A549 (cell line): ENCODE data around the gene ADSL. TPM values are rescaled to one million over a fixed set of nuclear protein-coding genes. Genes with fewer than 3 reads are reported as not detected.

ENCODE experiments used
- ATAC-seq, 2 experiments: fragments of 200-7000 bp in 1 of 2; fragments of >200 bp in 1 of 2; cut with Nextera tagmentation in 1 of 2; cut with Tn5 transposase in 1 of 2; 3 replicates each; pipeline versions ENCODE4 v1.8.0 to v1.9.1; 2018 to 2020; ENCODE audit warnings: mild to moderate bottlenecking in 1 of 2, moderate library complexity in 1 of 2
- CTCF ChIA-PET: fragments of 300-600 bp; sonication (Branson Sonifier 250); formaldehyde crosslinking; extraction: SDS; loops from one replicate; lab custom pipeline; 2021; ENCODE audit warnings: antibody characterized with exemption, inconsistent platforms; lab: Yijun Ruan, JAX
- POLR2A ChIA-PET: fragments of 350-600 bp; formaldehyde crosslinking; extraction: SDS; loops from one replicate; lab custom pipeline; 2021; ENCODE audit warnings: antibody characterized with exemption, inconsistent platforms; lab: Yijun Ruan, JAX
- DNase-seq, 2 experiments: peaks; one replicate each; pipeline versions ENCODE4 v3.0.0 to v3.0.0-alpha.2; 2011 to 2016; ENCODE audit warnings: low read depth in 1 of 2, low spot score in 1 of 2
- FAIRE-seq: peaks from 2 replicates; lab custom pipeline; 2011; peaks lifted over from hg19 to GRCh38; lab: Jason Lieb, UNC
- H3K27ac ChIP-seq, 2 experiments: fragments of >200 bp; sonication (Bioruptor Twin); formaldehyde crosslinking; 3 replicates each; pipeline ENCODE4 v1.5.1; 2016 to 2017
- H3K4me1 ChIP-seq: fragments of >200 bp; sonication (Bioruptor Twin); formaldehyde crosslinking; 3 replicates; pipeline ENCODE4 v1.6.1; 2016
- H3K4me2 ChIP-seq: fragments of >200 bp; sonication (Bioruptor Twin); formaldehyde crosslinking; 3 replicates; pipeline ENCODE4 v1.6.1; 2016
- H3K4me3 ChIP-seq: fragments of >200 bp; sonication (Bioruptor Twin); formaldehyde crosslinking; 3 replicates; pipeline ENCODE4 v1.5.1; 2016
- H3K9me3 ChIP-seq: fragments of >200 bp; sonication (Bioruptor Twin); formaldehyde crosslinking; 3 replicates; pipeline ENCODE4 v1.6.1; 2016
- BHLHE40 ChIP-seq: IDR thresholded peaks from 2 replicates; pipeline ENCODE4 v1.6.1; 2012; ENCODE audit warnings: low read depth, low read length, inconsistent platforms
- CBX2 ChIP-seq: fragments of 200-600 bp; sonication (generic); IDR thresholded peaks from 2 replicates; pipeline ENCODE4 v1.6.1; 2016; ENCODE audit warnings: low read depth, mild to moderate bottlenecking, borderline replicate concordance
- CBX8 ChIP-seq: fragments of 200-600 bp; sonication (generic); IDR thresholded peaks from 2 replicates; pipeline ENCODE4 v1.6.1; 2016
- CEBPB ChIP-seq, 2 experiments: fragments of >200 bp in 1 of 2; sonication (Bioruptor Twin) in 1 of 2; formaldehyde crosslinking in 1 of 2; IDR thresholded peaks; 2 replicates each; pipeline ENCODE4 v1.6.1; 2012 to 2016
- CHD2 ChIP-seq: fragments of 150-350 bp; IDR thresholded peaks from 2 replicates; pipeline ENCODE4 v1.6.1; 2014; ENCODE audit warnings: low read length; ENCODE audit not compliant: partially characterized antibody
- FOSB ChIP-seq: fragments of 250-450 bp; sonication (Bioruptor Pico); IDR thresholded peaks from 2 replicates; pipeline ENCODE4 v1.5.0; 2020; ENCODE audit warnings: mild to moderate bottlenecking, moderate library complexity
- FOSL2 ChIP-seq, 2 experiments: fragments of 450-650 bp in 1 of 2; fragments of >200 bp in 1 of 2; sonication (Bioruptor Twin) in 1 of 2; formaldehyde crosslinking; IDR thresholded peaks; 2 replicates each; pipeline versions ENCODE4 v1.5.0 to v1.6.1; 2016 to 2020; ENCODE audit warnings: mild to moderate bottlenecking in 1 of 2, moderate library complexity in 1 of 2
- HOXA7 ChIP-seq: fragments of 250-450 bp; sonication (Bioruptor Pico); IDR thresholded peaks from 2 replicates; pipeline ENCODE4 v1.5.0; 2020; ENCODE audit warnings: mild to moderate bottlenecking, moderate library complexity
- HOXB13 ChIP-seq: fragments of 250-450 bp; sonication (Bioruptor Pico); IDR thresholded peaks from 2 replicates; pipeline ENCODE4 v1.5.0; 2020; ENCODE audit warnings: low read depth, mild to moderate bottlenecking, moderate library complexity
- HOXB5 ChIP-seq: fragments of 250-450 bp; sonication (Bioruptor Pico); IDR thresholded peaks from 2 replicates; pipeline ENCODE4 v1.5.0; 2020; ENCODE audit warnings: mild to moderate bottlenecking, moderate library complexity
- JUNB ChIP-seq: fragments of >200 bp; sonication (Bioruptor Twin); formaldehyde crosslinking; IDR thresholded peaks from 2 replicates; pipeline ENCODE4 v1.6.1; 2016
- KDM1A ChIP-seq: fragments of 200-600 bp; sonication (generic); IDR thresholded peaks from 2 replicates; pipeline ENCODE4 v1.6.1; 2016; ENCODE audit warnings: low read depth, mild to moderate bottlenecking
- MAFK ChIP-seq: fragments of 450-650 bp; IDR thresholded peaks from 2 replicates; pipeline ENCODE4 v1.6.1; 2014; ENCODE audit not compliant: partially characterized antibody
- MYC ChIP-seq: IDR thresholded peaks from 2 replicates; pipeline ENCODE4 v1.6.1; 2012; ENCODE audit warnings: mild to moderate bottlenecking, inconsistent platforms, low read length, improper control_type of control experiment, borderline replicate concordance
- NR3C1 ChIP-seq: fragments of >200 bp; sonication (Bioruptor Twin); formaldehyde crosslinking; IDR thresholded peaks from 3 replicates; pipeline ENCODE4 v1.6.1; 2017
- PHF8 ChIP-seq: fragments of 200-600 bp; sonication (generic); IDR thresholded peaks from 2 replicates; pipeline ENCODE4 v1.6.1; 2016; ENCODE audit warnings: low read depth, mild to moderate bottlenecking, antibody characterized with exemption, moderate library complexity, borderline replicate concordance
- RAD21 ChIP-seq, 2 experiments: fragments of >200 bp in 1 of 2; sonication (Bioruptor Twin) in 1 of 2; formaldehyde crosslinking in 1 of 2; IDR thresholded peaks in 1 of 2; conservative IDR thresholded peaks in 1 of 2; 2 replicates in 1 of 2; 3 replicates in 1 of 2; pipeline ENCODE4 v1.6.1; 2012 to 2018; ENCODE audit warnings: inconsistent platforms in 1 of 2
- RCOR1 ChIP-seq: fragments of 150-350 bp; IDR thresholded peaks from 2 replicates; pipeline ENCODE4 v1.6.1; 2014; ENCODE audit warnings: antibody characterized with exemption, low read length, low read depth
- RFX5 ChIP-seq: fragments of 450-650 bp; IDR thresholded peaks from 2 replicates; pipeline ENCODE4 v1.7.1; 2014; ENCODE audit warnings: antibody characterized with exemption, mild to moderate bottlenecking, moderate library complexity
- TFCP2L1 ChIP-seq: fragments of 250-450 bp; sonication (Bioruptor Pico); IDR thresholded peaks from 2 replicates; pipeline ENCODE4 v1.5.0; 2021; ENCODE audit warnings: mild to moderate bottlenecking
- WGBS: methylation state at CpG from one replicate; pipeline ENCODE4 v1.1.6; 2017; ENCODE audit errors: missing lambda C conversion rate; 5-methylcytosine and 5-hydroxymethylcytosine counted together
- polyA plus RNA-seq, 4 experiments: library from polyadenylated mRNA; depleted of rRNA in 3 of 4; stranded (reverse); fragments of >200 nt; fragmentation: RNase III in 1 of 4; extraction: RNeasy Plus Mini Kit Qiagen cat#74134 plus additional on column Dnase treatment in 1 of 4; gene quantifications; 2 replicates in 3 of 4; 3 replicates in 1 of 4; pipeline ENCODE4 v1.2.3, GENCODE V29; 2011 to 2017
- TF ChIP-seq, protein P1 (sequence below): fragments of >200 bp; sonication (Bioruptor Twin); formaldehyde crosslinking; IDR thresholded peaks from 3 replicates; pipeline ENCODE4 v1.6.1; 2016
- TF ChIP-seq, protein P2 (sequence below): fragments of 150-350 bp; IDR thresholded peaks from 2 replicates; pipeline ENCODE4 v1.6.1; 2014; ENCODE audit warnings: low read depth, mild to moderate bottlenecking, low read length
- TF ChIP-seq, protein P3 (sequence below): fragments of >200 bp; sonication (Bioruptor Twin); formaldehyde crosslinking; IDR thresholded peaks from 2 replicates; pipeline ENCODE4 v1.6.1; 2016
- TF ChIP-seq, protein P4 (sequence below): IDR thresholded peaks from 2 replicates; pipeline ENCODE4 v1.6.1; 2012
- TF ChIP-seq, protein P5 (sequence below): fragments of 200-600 bp; sonication (generic); IDR thresholded peaks from 2 replicates; pipeline ENCODE4 v1.6.1; 2016; ENCODE audit warnings: antibody characterized with exemption, mild to moderate bottlenecking, moderate library complexity

Gene ADSL
- polyA plus RNA-seq, 2 of the 4 experiments (the other 2 are of a cell fraction) = 85.6 to 126 TPM

DNA sequence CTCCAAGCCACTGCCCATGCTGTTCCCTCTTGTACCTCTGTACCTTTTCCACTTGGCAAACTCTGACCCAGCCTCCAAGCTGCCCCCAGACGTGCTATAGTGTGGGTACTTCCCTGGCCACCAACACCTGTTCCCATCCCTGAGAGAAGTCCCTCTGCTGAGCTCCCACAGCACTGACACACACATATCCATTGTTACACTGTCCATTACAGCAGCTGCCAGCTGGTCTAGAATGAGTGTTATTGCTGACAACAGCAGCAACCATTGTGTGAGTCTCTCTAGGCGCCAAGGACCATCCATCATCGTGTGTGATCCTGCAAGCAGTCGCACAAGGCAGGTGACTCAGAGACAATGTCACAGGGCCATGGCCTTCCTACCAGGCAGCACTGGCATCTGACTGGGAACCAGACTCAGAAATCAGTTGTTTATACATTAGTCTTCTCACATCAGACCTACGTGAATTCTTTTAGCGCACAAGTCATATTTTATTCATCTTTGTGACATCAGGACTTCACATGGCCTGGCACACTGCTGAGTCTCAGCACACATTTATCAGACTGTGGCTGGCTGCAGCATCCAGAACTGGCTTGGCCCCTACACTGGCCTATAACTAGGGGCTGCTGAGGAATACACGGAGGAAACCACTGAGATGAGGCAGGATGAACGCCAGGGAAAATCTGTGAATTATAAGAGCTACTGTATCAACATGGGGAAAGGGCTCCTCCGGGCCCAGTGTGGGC lies 80.5 kb downstream of the ADSL start:
- no peak for TF ChIP-seq BHLHE40
- TF ChIP-seq, protein P1, sequence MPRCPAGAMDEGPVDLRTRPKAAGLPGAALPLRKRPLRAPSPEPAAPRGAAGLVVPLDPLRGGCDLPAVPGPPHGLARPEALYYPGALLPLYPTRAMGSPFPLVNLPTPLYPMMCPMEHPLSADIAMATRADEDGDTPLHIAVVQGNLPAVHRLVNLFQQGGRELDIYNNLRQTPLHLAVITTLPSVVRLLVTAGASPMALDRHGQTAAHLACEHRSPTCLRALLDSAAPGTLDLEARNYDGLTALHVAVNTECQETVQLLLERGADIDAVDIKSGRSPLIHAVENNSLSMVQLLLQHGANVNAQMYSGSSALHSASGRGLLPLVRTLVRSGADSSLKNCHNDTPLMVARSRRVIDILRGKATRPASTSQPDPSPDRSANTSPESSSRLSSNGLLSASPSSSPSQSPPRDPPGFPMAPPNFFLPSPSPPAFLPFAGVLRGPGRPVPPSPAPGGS = no peak
- no peak for TF ChIP-seq PHF8
- no peak for TF ChIP-seq CHD2
- no peak for TF ChIP-seq MAFK
- no peak for TF ChIP-seq JUNB
- no peak for TF ChIP-seq FOSL2 (IDR thresholded peaks at IDR 0.05)
- TF ChIP-seq FOSL2 (CRISPR knock-in tag; IDR thresholded peaks at IDR 0.05) = no peak
- TF ChIP-seq, protein P2, sequence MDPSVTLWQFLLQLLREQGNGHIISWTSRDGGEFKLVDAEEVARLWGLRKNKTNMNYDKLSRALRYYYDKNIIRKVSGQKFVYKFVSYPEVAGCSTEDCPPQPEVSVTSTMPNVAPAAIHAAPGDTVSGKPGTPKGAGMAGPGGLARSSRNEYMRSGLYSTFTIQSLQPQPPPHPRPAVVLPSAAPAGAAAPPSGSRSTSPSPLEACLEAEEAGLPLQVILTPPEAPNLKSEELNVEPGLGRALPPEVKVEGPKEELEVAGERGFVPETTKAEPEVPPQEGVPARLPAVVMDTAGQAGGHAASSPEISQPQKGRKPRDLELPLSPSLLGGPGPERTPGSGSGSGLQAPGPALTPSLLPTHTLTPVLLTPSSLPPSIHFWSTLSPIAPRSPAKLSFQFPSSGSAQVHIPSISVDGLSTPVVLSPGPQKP = no peak
- TF ChIP-seq, protein P3, sequence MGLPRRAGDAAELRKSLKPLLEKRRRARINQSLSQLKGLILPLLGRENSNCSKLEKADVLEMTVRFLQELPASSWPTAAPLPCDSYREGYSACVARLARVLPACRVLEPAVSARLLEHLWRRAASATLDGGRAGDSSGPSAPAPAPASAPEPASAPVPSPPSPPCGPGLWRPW = no peak
- TF ChIP-seq, protein P4, sequence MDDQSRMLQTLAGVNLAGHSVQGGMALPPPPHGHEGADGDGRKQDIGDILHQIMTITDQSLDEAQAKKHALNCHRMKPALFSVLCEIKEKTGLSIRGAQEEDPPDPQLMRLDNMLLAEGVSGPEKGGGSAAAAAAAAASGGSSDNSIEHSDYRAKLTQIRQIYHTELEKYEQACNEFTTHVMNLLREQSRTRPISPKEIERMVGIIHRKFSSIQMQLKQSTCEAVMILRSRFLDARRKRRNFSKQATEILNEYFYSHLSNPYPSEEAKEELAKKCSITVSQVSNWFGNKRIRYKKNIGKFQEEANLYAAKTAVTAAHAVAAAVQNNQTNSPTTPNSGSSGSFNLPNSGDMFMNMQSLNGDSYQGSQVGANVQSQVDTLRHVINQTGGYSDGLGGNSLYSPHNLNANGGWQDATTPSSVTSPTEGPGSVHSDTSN = no peak
- no peak for TF ChIP-seq CEBPB (IDR thresholded peaks at IDR 0.05)
- TF ChIP-seq HOXB5 (CRISPR knock-in tag) = no peak
- TF ChIP-seq MYC = no peak
- no peak for TF ChIP-seq RAD21 (conservative IDR thresholded peaks at IDR 0.05 in 1 of 2, IDR thresholded peaks at IDR 0.05 in 1 of 2)
- TF ChIP-seq HOXB13 (CRISPR knock-in tag) = no peak
- TF ChIP-seq NR3C1 = no peak
- TF ChIP-seq FOSB (CRISPR knock-in tag) = no peak
- Histone ChIP-seq H3K4me2 (no peak overlapping the region), H3K4me1 (no peaks in the 10 kb centered on the region), H3K9me3 (no peaks in the 10 kb centered on the region), H3K4me3 (no peak overlapping the region), H3K27ac (no peak overlapping the region)
- no peak for ATAC-seq
- WGBS = 94% methylated on average over 7 of the region's 9 CpGs
- no peak for FAIRE-seq
- no peak for DNase-seq
- ChIA-PET POLR2A (no interaction called here), CTCF (interaction anchor here (1.6 to 3.5 kb wide), 3 partner anchors 11 to 219 kb away, joined by 4 to 19 read pairs (median 12); no protein-coding TSS in a partner anchor)

DNA sequence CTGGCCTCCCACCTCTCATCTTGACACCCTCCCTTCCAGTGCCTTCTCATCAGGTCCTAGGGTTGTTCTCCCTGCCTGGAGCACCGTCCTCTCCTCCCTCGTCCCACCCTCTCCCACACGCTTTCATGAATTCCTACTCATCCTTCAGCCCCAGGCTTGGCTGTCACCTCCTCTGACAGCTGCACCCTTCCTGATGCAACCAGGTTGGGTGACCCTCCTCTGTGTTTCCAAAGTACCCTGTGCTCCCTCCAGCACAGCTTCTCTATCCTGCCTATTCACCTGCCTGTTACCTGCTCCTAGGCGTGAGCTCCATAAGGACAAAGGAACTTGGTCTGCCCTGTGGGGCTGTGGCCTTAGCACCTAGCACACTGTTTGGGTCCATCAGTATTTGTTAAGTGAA lies 82.5 kb downstream of the ADSL start:
- H3K4me1 ChIP-seq = no peaks in the 10 kb centered on the region
- no peak overlapping the region for H3K27ac ChIP-seq
- DNase-seq = no peak
- H3K9me3 ChIP-seq = no peaks in the 10 kb centered on the region
- FAIRE-seq = no peak
- TF ChIP-seq RCOR1 (no peak), RFX5 (no peak), KDM1A (no peak), PHF8 (no peak), TFCP2L1 (CRISPR knock-in tag) (no peak), MYC (no peak), MAFK (no peak), CBX8 (no peak), FOSL2 (IDR thresholded peaks at IDR 0.05) (no peak), FOSL2 (CRISPR knock-in tag; IDR thresholded peaks at IDR 0.05) (no peak), CBX2 (no peak), FOSB (CRISPR knock-in tag) (no peak), HOXA7 (CRISPR knock-in tag) (no peak)
- TF ChIP-seq, protein P4 = no peak
- TF ChIP-seq, protein P5, sequence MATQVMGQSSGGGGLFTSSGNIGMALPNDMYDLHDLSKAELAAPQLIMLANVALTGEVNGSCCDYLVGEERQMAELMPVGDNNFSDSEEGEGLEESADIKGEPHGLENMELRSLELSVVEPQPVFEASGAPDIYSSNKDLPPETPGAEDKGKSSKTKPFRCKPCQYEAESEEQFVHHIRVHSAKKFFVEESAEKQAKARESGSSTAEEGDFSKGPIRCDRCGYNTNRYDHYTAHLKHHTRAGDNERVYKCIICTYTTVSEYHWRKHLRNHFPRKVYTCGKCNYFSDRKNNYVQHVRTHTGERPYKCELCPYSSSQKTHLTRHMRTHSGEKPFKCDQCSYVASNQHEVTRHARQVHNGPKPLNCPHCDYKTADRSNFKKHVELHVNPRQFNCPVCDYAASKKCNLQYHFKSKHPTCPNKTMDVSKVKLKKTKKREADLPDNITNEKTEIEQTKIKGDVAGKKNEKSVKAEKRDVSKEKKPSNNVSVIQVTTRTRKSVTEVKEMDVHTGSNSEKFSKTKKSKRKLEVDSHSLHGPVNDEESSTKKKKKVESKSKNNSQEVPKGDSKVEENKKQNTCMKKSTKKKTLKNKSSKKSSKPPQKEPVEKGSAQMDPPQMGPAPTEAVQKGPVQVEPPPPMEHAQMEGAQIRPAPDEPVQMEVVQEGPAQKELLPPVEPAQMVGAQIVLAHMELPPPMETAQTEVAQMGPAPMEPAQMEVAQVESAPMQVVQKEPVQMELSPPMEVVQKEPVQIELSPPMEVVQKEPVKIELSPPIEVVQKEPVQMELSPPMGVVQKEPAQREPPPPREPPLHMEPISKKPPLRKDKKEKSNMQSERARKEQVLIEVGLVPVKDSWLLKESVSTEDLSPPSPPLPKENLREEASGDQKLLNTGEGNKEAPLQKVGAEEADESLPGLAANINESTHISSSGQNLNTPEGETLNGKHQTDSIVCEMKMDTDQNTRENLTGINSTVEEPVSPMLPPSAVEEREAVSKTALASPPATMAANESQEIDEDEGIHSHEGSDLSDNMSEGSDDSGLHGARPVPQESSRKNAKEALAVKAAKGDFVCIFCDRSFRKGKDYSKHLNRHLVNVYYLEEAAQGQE = no peak
- CTCF ChIA-PET = interaction anchor here (3.4 to 3.5 kb wide), 2 partner anchors 9 to 217 kb away, joined by 12 to 19 read pairs; no protein-coding TSS in a partner anchor
- H3K4me3 ChIP-seq = no peak overlapping the region
- H3K4me2 ChIP-seq = no peak overlapping the region
- 96% methylated on average over 4 of the region's 4 CpGs for WGBS
- POLR2A ChIA-PET = no interaction called here
- no peak for ATAC-seq
